ENCODE data around the gene TMEM169.
A peak's percentile ranks its signal among the peaks of the same experiment; 100 is the strongest.

DNA sequence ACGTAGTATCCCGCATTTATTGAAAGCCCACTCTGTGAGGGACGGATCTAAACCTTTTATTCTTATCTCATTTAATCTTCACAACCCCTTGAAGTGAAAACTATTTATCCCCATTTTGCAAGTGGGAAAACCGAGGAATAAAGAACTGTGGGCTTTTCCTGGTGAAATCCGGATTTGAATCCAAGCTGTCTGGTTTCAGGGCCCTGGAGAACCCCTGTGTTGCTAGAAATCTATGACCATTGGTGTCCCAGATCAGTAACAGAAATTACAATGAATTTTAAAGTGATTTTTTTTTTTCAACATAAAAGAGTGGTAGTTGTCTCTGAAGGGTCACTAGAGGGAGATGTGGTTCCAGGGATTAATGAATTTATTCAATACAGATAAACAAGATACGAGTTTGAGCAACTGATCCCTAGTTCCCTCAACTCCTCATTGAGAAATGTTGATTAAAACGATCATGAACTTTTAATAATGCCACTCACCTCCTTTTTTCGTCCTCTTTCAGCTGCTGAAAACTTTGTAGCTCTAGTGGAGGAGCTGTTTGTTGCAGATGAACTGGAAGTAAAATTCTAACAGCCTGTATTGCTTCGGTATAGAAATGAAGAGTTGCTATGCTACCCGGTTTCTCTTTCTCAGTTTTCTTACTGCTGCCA lies 28.4 kb downstream of the TMEM169 start:
- TF ChIP-seq, protein P1, sequence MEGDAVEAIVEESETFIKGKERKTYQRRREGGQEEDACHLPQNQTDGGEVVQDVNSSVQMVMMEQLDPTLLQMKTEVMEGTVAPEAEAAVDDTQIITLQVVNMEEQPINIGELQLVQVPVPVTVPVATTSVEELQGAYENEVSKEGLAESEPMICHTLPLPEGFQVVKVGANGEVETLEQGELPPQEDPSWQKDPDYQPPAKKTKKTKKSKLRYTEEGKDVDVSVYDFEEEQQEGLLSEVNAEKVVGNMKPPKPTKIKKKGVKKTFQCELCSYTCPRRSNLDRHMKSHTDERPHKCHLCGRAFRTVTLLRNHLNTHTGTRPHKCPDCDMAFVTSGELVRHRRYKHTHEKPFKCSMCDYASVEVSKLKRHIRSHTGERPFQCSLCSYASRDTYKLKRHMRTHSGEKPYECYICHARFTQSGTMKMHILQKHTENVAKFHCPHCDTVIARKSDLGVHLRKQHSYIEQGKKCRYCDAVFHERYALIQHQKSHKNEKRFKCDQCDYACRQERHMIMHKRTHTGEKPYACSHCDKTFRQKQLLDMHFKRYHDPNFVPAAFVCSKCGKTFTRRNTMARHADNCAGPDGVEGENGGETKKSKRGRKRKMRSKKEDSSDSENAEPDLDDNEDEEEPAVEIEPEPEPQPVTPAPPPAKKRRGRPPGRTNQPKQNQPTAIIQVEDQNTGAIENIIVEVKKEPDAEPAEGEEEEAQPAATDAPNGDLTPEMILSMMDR (conservative IDR thresholded peaks at IDR 0.05): peak; percentile 81
- TF ChIP-seq EZH2 (IDR thresholded peaks at IDR 0.05; ENCODE audit: low read depth): no peak

Data from PC-9 (cell line).